ENCODE data around the gene RYR1. TPM values are rescaled to one million over a fixed set of nuclear protein-coding genes. Genes with fewer than 3 reads are reported as not detected.
A peak's percentile ranks its signal among the peaks of the same experiment; 100 is the strongest.
"Not testable (repeated sequence)": the region's sequence is repeated elsewhere in the genome, so short reads cannot be mapped to it uniquely, and the experiment has no call there.

RYR1 gene
- total RNA-seq, 2 experiments from 2014 or later: 0.42 to 0.83 TPM

- ATAC-seq (no peak), DNase-seq (no peak)
- Mint-ChIP-seq H3K4me3 (no peak overlapping the region), H3K9me3 (ENCODE audit: insufficient read depth) (no peaks in the 10 kb centered on the region), H3K27ac (no peak overlapping the region), H3K4me1 (ENCODE audit: low read depth) (peaks cover 21% of the 10 kb centered on the region), H3K36me3 (ENCODE audit: low read depth) (no peaks in the 10 kb centered on the region), H3K27me3 (ENCODE audit: low read depth) (peaks cover 19% of the 10 kb centered on the region)
- POLR2A ChIA-PET: interaction anchor here (0.6 to 1.3 kb wide), 2 partner anchors 11 to 102 kb away, joined by 3 read pairs; no protein-coding TSS in a partner anchor
- CTCF ChIA-PET: interaction anchor here (0.6 to 1.4 kb wide), 4 partner anchors 66 to 83 kb away, joined by 3 to 6 read pairs (median 4); partner anchors contain the start of genes EIF3K and MAP4K1
Measured at GRCh38 chr19:38551450-38551813, 117.9 kb downstream of the RYR1 start.

GRCh38 chr19:38553239-38553638 lies 119.7 kb downstream of the RYR1 start:
- CTCF ChIA-PET: interaction anchor here (0.6 to 1.0 kb wide), 2 partner anchors 9 to 89 kb away, joined by 3 to 4 read pairs; no protein-coding TSS in a partner anchor
- H3K27me3 Mint-ChIP-seq (ENCODE audit: low read depth): peaks cover 19% of the 10 kb centered on the region
- H3K9me3 Mint-ChIP-seq (ENCODE audit: insufficient read depth); H3K36me3 Mint-ChIP-seq (ENCODE audit: low read depth); H3K27ac Mint-ChIP-seq; ATAC-seq; POLR2A ChIA-PET; H3K4me3 Mint-ChIP-seq; DNase-seq: not testable (repeated sequence)
- H3K4me1 Mint-ChIP-seq (ENCODE audit: low read depth): peaks cover 30% of the 10 kb centered on the region

- H3K4me1 Mint-ChIP-seq (ENCODE audit: low read depth): peaks cover 37% of the 10 kb centered on the region
- CTCF ChIA-PET: interaction anchor here (1.2 to 2.1 kb wide), 2 partner anchors 9 to 39 kb away, joined by 3 to 7 read pairs; no protein-coding TSS in a partner anchor
- H3K9me3 Mint-ChIP-seq (ENCODE audit: insufficient read depth): no peaks in the 10 kb centered on the region
- POLR2A ChIA-PET: interaction anchor here (0.6 kb wide), 1 partner anchor 165 kb away, joined by 3 read pairs; no protein-coding TSS in a partner anchor
- H3K36me3 Mint-ChIP-seq (ENCODE audit: low read depth): no peaks in the 10 kb centered on the region
- ATAC-seq (no peak), DNase-seq (no peak)
- H3K27ac Mint-ChIP-seq: no peak overlapping the region
- no peak overlapping the region for H3K4me3 Mint-ChIP-seq
- H3K27me3 Mint-ChIP-seq (ENCODE audit: low read depth): peaks cover 19% of the 10 kb centered on the region
Measured at GRCh38 chr19:38554676-38555141, 121.2 kb downstream of the RYR1 start.

GRCh38 chr19:38555200-38555599 lies 121.7 kb downstream of the RYR1 start:
- ChIA-PET POLR2A (interaction anchor here (0.6 kb wide), 1 partner anchor 165 kb away, joined by 3 read pairs; no protein-coding TSS in a partner anchor), CTCF (interaction anchor here (1.0 to 2.1 kb wide), 4 partner anchors 10 to 79 kb away, joined by 3 to 7 read pairs (median 4); partner anchors contain the start of gene MAP4K1)
- H3K4me3 Mint-ChIP-seq: no peak overlapping the region

GRCh38 chr19:38556521-38557174 lies 123.2 kb downstream of the RYR1 start:
- ATAC-seq (no peak), DNase-seq (no peak)
- no peaks in the 10 kb centered on the region for H3K9me3 Mint-ChIP-seq (ENCODE audit: insufficient read depth)
- peaks cover 10% of the 10 kb centered on the region for H3K27me3 Mint-ChIP-seq (ENCODE audit: low read depth)
- H3K4me3 Mint-ChIP-seq: no peak overlapping the region
- CTCF ChIA-PET: interaction anchor here (1.0 to 1.9 kb wide), 6 partner anchors 12 to 78 kb away, joined by 3 to 14 read pairs (median 5); partner anchors contain the start of genes EIF3K and MAP4K1
- peaks cover 43% of the 10 kb centered on the region for H3K4me1 Mint-ChIP-seq (ENCODE audit: low read depth)
- POLR2A ChIA-PET: no interaction called here
- peak overlapping the region; percentile 59 for H3K27ac Mint-ChIP-seq
- H3K36me3 Mint-ChIP-seq (ENCODE audit: low read depth): no peaks in the 10 kb centered on the region

More at GRCh38 chr19:38555200-38555599, 121.7 kb downstream of the RYR1 start:
- ATAC-seq (no peak), DNase-seq (no peak)
- Mint-ChIP-seq H3K27ac (no peak overlapping the region), H3K36me3 (ENCODE audit: low read depth) (no peaks in the 10 kb centered on the region), H3K9me3 (ENCODE audit: insufficient read depth) (no peaks in the 10 kb centered on the region), H3K27me3 (ENCODE audit: low read depth) (peaks cover 15% of the 10 kb centered on the region), H3K4me1 (ENCODE audit: low read depth) (peaks cover 42% of the 10 kb centered on the region)

- H3K27ac Mint-ChIP-seq: peak overlapping the region; percentile 59
Measured at GRCh38 chr19:38557205-38557799, 123.8 kb downstream of the RYR1 start.

GRCh38 chr19:38558933-38559332 lies 125.4 kb downstream of the RYR1 start:
- H3K9me3 Mint-ChIP-seq (ENCODE audit: insufficient read depth); H3K36me3 Mint-ChIP-seq (ENCODE audit: low read depth); POLR2A ChIA-PET; H3K4me3 Mint-ChIP-seq; ATAC-seq; H3K27ac Mint-ChIP-seq; DNase-seq; CTCF ChIA-PET: not testable (repeated sequence)
- H3K27me3 Mint-ChIP-seq (ENCODE audit: low read depth): peaks cover 21% of the 10 kb centered on the region
- H3K4me1 Mint-ChIP-seq (ENCODE audit: low read depth): peaks cover 55% of the 10 kb centered on the region

More at GRCh38 chr19:38557205-38557799, 123.8 kb downstream of the RYR1 start:
- Mint-ChIP-seq H3K27me3 (ENCODE audit: low read depth) (peaks cover 16% of the 10 kb centered on the region), H3K9me3 (ENCODE audit: insufficient read depth) (no peaks in the 10 kb centered on the region), H3K36me3 (ENCODE audit: low read depth) (no peaks in the 10 kb centered on the region), H3K4me3 (peak overlapping the region; percentile 35), H3K4me1 (ENCODE audit: low read depth) (peaks cover 48% of the 10 kb centered on the region)
- DNase-seq (peak; percentile 58), ATAC-seq (peak; percentile 71)
- ChIA-PET CTCF (interaction anchor here (0.8 to 1.9 kb wide), 7 partner anchors 12 to 155 kb away, joined by 3 to 14 read pairs (median 5); partner anchors contain the start of genes EIF3K, FAM98C and MAP4K1), POLR2A (interaction anchor here (0.5 kb wide), 1 partner anchor 13 kb away, joined by 3 read pairs; no protein-coding TSS in a partner anchor)

GRCh38 chr19:38559428-38560401 lies 126.2 kb downstream of the RYR1 start:
- no peaks in the 10 kb centered on the region for H3K9me3 Mint-ChIP-seq (ENCODE audit: insufficient read depth)
- ChIA-PET CTCF (no interaction called here), POLR2A (no interaction called here)
- peak overlapping the region; percentile 43 for H3K4me3 Mint-ChIP-seq
- peaks cover 23% of the 10 kb centered on the region for H3K27me3 Mint-ChIP-seq (ENCODE audit: low read depth)
- peaks cover 49% of the 10 kb centered on the region for H3K4me1 Mint-ChIP-seq (ENCODE audit: low read depth)
- H3K27ac Mint-ChIP-seq: peak overlapping the region; percentile 79
- ATAC-seq: peak; percentile 72
- H3K36me3 Mint-ChIP-seq (ENCODE audit: low read depth): no peaks in the 10 kb centered on the region
- DNase-seq: peak; percentile 55

GRCh38 chr19:38561053-38561606 lies 127.6 kb downstream of the RYR1 start:
- H3K27me3 Mint-ChIP-seq (ENCODE audit: low read depth): peaks cover 26% of the 10 kb centered on the region
- no peak for DNase-seq
- CTCF ChIA-PET: interaction anchor here (0.9 kb wide), 1 partner anchor 158 kb away, joined by 4 read pairs; the partner anchor contains the start of gene FAM98C

GRCh38 chr19:38561658-38562057 lies 128.2 kb downstream of the RYR1 start:
- DNase-seq (no peak), ATAC-seq (no peak)
- Mint-ChIP-seq H3K27me3 (ENCODE audit: low read depth) (peaks cover 26% of the 10 kb centered on the region), H3K27ac (no peak overlapping the region), H3K4me3 (no peak overlapping the region), H3K4me1 (ENCODE audit: low read depth) (peaks cover 45% of the 10 kb centered on the region), H3K36me3 (ENCODE audit: low read depth) (no peaks in the 10 kb centered on the region), H3K9me3 (ENCODE audit: insufficient read depth) (no peaks in the 10 kb centered on the region)
- ChIA-PET POLR2A (no interaction called here), CTCF (interaction anchor here (0.9 kb wide), 1 partner anchor 159 kb away, joined by 4 read pairs; the partner anchor contains the start of gene FAM98C)

More at GRCh38 chr19:38561053-38561606, 127.6 kb downstream of the RYR1 start:
- Mint-ChIP-seq H3K4me1 (ENCODE audit: low read depth) (peaks cover 45% of the 10 kb centered on the region), H3K4me3 (no peak overlapping the region), H3K36me3 (ENCODE audit: low read depth) (no peaks in the 10 kb centered on the region), H3K27ac (no peak overlapping the region), H3K9me3 (ENCODE audit: insufficient read depth) (no peaks in the 10 kb centered on the region)
- POLR2A ChIA-PET: no interaction called here
- ATAC-seq: no peak
